Measurements from ENCODE around the gene ZCCHC3. TPM values are rescaled to one million over a fixed set of nuclear protein-coding genes. Genes with fewer than 3 reads are reported as not detected.
"Not testable (repeated sequence)": the region's sequence is repeated elsewhere in the genome, so short reads cannot be mapped to it uniquely, and the experiment has no call there.

ZCCHC3 gene, protein sequence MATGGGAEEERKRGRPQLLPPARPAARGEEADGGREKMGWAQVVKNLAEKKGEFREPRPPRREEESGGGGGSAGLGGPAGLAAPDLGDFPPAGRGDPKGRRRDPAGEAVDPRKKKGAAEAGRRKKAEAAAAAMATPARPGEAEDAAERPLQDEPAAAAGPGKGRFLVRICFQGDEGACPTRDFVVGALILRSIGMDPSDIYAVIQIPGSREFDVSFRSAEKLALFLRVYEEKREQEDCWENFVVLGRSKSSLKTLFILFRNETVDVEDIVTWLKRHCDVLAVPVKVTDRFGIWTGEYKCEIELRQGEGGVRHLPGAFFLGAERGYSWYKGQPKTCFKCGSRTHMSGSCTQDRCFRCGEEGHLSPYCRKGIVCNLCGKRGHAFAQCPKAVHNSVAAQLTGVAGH
- 10.4 TPM for total RNA-seq
- long read RNA-seq, transcript ZCCHC3-201 (1 exons, 3,354 nt), result major isoform, 55 of 55 reads
- long read RNA-seq, partial matches to known transcripts, result 0 of 55 reads
- long read RNA-seq, other reads (novel, unspliced or antisense), result 0 of 55 reads

DNA sequence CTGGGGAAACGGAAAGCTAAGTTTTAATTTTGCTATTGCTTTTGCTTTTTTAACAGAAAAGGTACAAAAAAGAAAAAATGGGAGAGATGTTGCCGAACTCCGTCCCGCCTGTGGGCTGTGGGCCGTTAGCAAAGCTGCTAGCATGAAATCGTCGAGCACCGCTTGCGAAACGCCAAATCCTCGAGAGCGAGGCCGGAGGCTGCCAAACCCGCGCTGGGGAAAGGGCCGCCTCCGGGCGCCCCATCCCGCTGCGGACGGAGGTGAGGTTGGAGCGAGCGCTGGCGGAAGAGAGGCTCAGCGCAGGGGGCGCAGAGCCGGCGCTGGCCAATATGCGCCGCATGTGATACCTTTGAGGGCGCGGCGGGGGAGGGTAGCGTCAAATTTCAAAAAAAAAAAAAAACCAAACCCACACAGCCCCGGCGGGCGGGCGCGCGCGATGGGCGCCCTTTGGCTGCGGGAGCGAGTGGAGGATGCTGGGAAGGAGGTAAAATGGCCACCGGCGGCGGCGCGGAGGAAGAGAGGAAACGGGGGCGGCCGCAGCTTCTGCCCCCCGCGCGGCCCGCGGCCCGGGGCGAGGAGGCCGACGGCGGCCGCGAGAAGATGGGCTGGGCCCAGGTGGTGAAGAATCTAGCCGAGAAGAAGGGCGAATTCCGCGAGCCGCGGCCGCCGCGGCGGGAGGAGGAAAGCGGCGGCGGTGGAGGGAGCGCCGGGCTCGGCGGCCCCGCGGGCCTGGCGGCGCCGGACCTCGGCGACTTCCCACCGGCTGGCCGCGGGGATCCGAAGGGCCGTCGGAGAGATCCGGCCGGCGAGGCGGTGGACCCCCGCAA lies at the start of gene ZCCHC3:
Gene ZCCHC3 (plus strand): TSS at position 473 of the 827 bp plus-strand sequence. CDS start 17 bp downstream, at position 490.
- peak; percentile 92 for DNase-seq (ENCODE audit: low spot score)
- intact Hi-C loops (cut with DNase I), result loop anchor here (2.0 kb wide), 1 partner anchor 29 kb away; no protein-coding TSS in a partner anchor

DNA sequence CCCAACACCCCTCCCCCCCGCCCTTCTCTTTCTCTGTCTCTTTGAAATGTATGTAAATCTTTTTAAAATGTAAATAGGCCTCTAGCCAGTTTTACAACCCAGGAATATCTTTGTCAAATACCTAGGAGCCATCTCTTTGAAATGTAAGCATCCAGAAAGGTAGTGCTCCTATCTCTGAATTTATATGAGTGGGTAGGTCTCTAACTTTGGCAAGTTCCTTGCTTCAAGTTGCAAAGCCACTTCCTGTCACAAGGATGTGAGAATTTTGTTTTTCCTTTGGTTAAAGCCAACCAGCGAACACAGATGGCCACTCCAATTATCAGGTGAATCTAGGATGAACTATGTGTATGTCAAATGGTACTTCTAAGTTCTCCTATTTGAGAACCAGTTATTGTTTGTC lies 46.0 kb upstream of the ZCCHC3 start:
- intact Hi-C loops (cut with DNase I), result no loop called here
- no peak for DNase-seq (ENCODE audit: low spot score)

DNA sequence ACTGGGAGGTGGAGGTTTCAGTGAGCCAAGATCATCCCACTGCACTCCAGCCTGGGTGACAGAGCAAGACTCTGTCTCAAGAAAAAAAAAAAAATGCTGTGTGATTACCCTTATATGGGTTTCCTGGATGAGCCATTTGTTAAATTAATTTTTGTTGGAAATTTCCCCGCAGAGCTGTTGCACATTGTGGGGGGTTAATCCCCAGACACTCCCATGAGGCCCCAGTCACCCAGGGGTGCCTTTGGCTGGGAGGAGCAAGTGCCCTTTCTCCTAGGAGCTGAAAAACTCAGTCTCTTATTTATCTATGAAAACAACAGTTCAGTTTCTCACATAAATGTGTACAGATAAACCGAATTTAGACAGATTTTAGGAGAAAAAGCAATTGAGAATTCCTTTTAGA lies 44.6 kb upstream of the ZCCHC3 start:
- intact Hi-C loops (cut with DNase I), result no loop called here
- no peak for DNase-seq (ENCODE audit: low spot score)

DNA sequence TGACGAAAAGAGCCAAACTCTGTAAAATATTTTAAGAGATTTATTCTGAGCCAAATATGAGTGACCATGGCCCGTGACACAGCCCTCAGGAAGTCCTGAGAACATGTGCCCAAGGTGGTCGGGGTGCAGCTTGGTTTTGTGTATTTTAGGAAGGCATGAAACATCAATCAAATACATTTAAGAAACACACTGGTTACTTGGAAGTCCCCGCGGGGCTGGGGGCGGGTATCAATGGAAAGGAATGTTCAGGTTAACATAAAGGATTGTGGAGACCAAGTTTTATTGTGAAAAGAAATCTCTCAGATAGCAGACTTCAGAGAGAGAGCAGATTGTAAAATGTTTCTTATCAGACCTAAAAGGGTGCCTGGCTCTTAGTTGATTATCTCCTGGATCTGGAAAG lies 43.9 kb upstream of the ZCCHC3 start:
- intact Hi-C loops (cut with DNase I); DNase-seq (ENCODE audit: low spot score): not testable (repeated sequence)

DNA sequence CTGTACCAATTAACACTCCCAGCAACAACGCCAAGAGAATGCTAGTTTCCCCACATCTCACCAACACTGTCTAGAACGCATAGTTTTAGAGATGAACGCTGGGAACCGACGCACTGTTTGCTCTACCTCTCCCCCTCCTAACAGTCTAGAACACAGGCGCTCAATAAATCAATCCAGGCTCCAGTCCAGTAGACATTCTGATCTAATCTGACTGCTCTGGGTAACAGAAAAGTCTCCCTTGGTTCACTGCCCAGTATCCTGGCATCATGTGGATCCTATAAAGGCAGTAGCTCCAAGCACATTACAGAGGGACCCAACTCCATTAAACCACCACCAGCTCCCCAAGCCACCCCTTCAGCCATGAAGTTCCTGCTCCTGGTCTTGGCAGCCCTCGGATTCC lies 40.0 kb upstream of the ZCCHC3 start, which contains the start of gene DEFB132:
Gene DEFB132 (plus strand): TSS at position 306 of the 400 bp plus-strand sequence. CDS start 55 bp downstream, at position 361.
- DNase-seq (ENCODE audit: low spot score), result no peak
- intact Hi-C loops (cut with DNase I), result no loop called here

DNA sequence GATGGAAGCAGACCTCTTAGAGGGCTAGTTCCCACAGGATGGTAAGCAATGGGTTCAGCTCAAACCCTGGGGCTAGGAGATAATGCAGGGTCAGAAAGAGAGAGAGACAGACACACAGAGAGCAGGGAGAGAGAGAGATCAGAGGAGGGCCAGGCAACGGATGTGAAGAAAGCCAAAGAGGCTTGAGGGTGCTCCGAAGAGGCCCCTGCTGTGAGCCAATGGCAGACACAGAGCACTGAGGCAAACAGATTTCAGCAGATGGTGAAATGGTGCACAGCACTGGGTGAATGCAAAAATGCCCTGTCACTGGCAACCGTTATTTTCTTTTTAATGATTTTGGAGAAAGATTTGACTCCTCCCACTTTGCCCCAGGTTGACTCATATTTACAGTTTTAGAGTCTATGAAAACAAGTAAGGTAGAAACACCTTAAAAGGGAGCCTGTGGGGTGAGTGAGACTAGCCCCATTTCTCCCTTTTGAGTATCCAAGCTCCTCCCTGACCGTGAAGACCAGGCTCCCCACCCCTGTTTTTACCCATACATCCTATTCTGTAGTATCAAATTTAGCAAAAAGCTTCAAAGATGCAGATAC lies 39.0 kb upstream of the ZCCHC3 start:
- DNase-seq (ENCODE audit: low spot score), result no peak
- intact Hi-C loops (cut with DNase I), result no loop called here

DNA sequence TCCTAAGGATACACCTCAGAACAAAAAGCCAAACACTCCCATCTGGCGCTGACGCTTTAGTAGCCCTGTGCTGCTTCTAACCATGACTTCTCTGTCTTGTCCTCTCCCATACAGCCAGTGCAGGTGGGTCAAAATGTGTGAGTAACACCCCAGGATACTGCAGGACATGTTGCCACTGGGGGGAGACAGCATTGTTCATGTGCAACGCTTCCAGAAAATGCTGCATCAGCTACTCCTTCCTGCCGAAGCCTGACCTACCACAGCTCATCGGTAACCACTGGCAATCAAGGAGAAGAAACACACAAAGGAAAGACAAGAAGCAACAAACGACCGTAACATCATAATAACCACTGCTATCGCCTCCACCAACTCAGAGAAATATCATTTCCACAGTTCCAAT lies 38.4 kb upstream of the ZCCHC3 start:
- intact Hi-C loops (cut with DNase I), result no loop called here
- no peak for DNase-seq (ENCODE audit: low spot score)

DNA sequence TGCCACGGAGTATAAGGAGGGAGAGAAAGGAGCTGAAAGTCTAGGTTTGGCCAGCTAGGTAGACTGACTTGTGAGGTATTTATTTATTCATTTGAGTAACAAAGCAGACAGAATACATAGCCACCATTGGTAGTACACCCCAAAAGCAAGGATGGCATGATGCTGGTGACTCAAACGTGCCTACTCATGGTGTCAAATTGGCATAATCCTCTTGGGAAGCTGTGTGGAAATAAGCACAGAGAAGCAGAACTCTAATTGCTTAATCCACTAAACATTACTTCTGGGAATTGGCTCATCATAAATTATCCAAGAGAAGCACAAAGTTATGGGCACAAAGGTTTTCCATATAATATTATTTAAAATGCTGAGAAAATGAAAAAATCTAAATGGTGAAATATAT lies 37.4 kb upstream of the ZCCHC3 start:
- no peak for DNase-seq (ENCODE audit: low spot score)
- intact Hi-C loops (cut with DNase I), result no loop called here

DNA sequence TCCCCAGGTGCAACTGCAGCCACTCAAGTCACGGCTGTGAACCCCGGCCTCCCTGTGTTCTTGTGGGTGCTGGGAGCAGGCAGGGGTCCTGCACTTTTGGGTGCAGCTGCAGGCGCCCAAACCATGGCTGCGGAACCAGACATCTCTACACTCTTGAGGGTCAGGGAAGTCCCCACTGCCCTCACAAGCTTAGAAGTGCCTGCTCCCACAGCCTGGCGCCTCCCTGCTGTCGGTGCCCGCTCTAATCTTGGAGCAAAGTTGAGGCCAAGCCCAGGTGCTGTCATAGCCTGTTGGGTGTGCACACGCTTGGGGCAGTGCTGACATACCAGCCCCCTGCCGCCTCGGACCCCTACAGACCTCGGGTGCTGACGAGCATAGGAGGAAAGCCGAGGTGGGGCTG lies 33.7 kb upstream of the ZCCHC3 start:
- intact Hi-C loops (cut with DNase I), result no loop called here
- DNase-seq (ENCODE audit: low spot score), result no peak

DNA sequence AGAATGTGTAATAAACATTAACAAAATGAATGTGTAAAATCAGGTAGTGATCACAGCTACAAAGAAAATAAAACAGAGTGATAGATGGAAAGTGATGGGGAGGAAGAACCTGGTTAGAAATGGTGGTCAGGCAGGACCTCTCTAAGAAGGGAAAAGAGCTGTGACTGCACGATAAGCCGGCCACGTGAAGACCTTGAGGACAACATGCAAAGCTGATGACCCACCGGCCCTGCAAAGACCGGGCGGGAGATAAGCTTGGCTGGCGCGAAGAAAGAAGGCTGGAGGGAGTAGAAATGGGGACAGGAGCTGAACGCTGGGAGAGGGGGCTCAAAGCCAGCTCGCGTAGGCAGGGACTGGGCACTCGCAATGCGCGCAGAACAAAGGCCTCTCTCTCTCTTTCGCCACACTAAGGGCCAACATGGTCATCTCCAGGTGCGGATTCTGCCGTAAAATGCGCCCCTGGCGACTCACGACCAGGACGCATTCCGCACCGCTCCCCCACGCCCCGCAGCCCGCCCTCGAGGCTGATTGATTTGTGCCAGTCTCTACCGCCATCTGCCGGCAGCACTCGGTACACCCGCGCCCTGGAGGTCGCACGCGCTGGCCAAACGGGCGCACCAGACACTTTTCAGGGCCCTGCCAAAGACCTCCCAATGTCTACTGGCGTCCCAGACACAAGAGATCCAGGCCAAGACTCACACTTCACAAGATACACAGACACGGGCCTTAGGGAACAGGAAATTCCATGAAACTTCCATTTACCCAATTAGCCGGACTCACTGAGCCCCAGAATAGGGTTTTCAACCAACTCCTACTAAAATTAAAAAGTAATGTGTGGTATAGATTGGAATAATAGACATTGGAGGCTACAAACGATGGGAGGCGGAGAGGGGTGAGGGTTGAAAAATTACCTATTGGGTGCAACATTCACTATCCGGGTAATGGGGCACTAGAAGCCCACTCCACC lies 30.5 kb upstream of the ZCCHC3 start:
- peak; percentile 87 for DNase-seq (ENCODE audit: low spot score)
- intact Hi-C loops (cut with DNase I), result loop anchor here (5.0 kb wide), 1 partner anchor 55 kb away; no protein-coding TSS in a partner anchor

DNA sequence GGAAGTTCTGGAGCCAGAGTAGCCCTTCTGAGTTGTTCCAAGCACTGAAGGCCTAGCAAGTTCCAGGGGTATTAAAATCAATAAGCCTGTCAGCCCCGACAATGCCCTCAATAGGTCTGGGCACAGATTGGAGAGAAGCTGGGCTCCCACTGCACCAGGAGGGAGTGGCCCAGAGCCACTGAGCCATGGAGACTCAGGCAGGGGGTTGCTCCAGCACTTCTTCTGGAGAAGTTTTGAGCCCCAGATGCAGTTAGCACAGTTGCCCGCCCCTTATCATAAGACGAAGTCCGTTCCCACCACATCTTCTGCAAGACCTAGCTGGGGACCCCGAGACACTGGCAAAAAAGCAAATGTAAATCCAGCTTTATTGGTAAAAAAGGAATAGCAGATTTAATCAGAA lies 26.9 kb upstream of the ZCCHC3 start:
- intact Hi-C loops (cut with DNase I), result loop anchor here (10.0 kb wide), 1 partner anchor 64 kb away; no protein-coding TSS in a partner anchor
- DNase-seq (ENCODE audit: low spot score), result no peak

DNA sequence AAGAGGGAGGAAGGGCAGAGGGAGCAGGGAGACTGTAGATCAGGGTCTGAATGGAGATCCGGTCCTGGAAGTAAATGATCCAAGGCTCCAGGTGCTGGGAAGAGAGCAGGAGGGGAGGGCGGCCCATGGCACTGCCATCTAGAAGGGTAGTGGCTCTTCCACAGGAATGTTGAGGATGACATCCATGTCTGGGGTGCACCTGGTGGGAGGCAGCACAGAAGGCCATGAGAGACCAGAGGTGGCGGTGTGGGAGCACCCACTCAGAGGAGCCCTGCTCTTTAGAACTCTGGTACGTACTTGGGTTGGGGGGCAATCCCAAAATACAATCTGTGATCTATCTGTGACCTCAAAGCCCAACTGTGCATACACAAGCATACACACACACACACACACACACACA lies 26.3 kb upstream of the ZCCHC3 start:
- DNase-seq (ENCODE audit: low spot score), result no peak
- intact Hi-C loops (cut with DNase I), result loop anchor here (10.0 kb wide), 1 partner anchor 64 kb away; no protein-coding TSS in a partner anchor

DNA sequence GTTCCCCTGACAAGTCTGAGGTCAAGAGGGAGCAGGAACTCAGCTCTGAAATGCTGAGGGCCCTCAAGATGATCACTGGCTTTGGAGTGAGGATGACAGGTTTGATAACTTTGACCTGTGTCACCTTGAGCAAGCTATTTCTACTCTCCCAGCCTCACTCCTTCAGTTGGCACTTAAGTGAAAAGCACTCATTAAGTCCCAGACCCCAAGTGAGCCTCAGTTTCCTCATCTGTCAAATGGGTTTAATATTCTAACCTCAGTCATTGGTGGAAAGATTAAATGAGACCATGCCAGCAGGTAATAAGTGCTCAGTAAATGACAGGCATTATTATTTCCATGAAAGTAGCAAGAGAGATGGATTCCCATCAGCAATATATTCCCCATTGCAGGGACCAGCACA lies 25.8 kb upstream of the ZCCHC3 start:
- intact Hi-C loops (cut with DNase I), result loop anchor here (10.0 kb wide), 1 partner anchor 63 kb away; no protein-coding TSS in a partner anchor
- no peak for DNase-seq (ENCODE audit: low spot score)

DNA sequence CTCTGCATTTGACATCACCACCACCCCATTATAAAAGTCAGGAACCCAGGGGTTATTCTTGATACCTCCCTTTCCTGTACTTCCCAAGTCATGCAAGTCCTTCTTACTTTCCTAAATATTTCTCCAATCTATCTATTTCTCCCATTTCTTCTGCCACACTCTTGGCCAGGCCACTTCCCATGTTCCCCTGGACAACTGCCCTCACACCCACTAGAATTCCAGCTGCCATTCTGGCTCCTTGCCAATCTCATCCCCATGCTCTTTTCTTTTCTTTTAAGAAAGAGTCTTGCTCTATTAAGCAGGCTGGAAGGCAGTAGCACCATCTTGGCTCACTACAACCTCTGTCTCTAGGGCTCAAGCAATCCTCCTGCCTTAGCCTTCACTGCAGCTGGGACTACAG lies 24.7 kb upstream of the ZCCHC3 start:
- intact Hi-C loops (cut with DNase I), result loop anchor here (10.0 kb wide), 1 partner anchor 62 kb away; no protein-coding TSS in a partner anchor
- no peak for DNase-seq (ENCODE audit: low spot score)

DNA sequence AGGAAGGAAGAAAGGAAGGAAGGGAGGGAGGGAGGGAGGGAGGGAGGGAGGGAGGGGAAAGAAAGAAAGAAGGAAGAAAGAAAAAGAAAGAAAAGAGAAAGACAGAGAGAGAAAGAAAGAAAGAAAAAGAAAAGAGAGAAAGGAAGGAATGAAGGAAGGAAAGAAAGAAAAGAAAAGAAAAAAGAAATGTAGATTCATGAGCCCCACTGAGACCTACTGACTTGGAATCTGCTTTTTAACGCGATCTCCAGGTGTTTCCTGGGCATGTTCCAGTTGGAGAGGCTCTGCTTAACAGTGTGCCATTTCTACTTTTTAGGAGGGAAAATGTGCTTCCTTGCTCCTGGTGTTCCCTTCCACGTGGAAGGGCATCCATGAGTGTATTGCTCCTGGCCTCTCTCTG lies 23.5 kb upstream of the ZCCHC3 start:
- intact Hi-C loops (cut with DNase I), result loop anchor here (10.0 kb wide), 1 partner anchor 61 kb away; no protein-coding TSS in a partner anchor
- no peak for DNase-seq (ENCODE audit: low spot score)

DNA sequence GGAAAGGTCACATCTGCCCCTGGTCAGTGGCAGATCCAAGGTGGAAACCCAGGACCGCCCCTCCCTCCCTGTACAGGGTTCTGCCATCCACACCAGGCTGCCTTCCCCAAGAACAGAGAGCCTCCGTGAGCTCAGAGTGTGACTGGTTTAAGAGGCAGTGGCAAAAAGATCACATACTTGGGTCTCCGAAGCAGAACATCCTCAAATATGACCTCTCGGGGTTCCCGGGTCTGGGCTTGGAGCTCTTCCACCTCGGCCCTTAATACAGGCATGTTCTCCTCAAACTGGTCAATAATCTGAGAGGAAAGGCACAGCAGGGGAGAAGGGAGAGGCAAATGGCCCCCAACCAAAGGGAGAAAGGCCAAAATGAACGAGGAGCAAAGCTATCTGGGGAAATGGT lies 21.6 kb upstream of the ZCCHC3 start:
- peak; percentile 67 for DNase-seq (ENCODE audit: low spot score)
- intact Hi-C loops (cut with DNase I), result loop anchor here (10.0 kb wide), 1 partner anchor 59 kb away; no protein-coding TSS in a partner anchor

DNA sequence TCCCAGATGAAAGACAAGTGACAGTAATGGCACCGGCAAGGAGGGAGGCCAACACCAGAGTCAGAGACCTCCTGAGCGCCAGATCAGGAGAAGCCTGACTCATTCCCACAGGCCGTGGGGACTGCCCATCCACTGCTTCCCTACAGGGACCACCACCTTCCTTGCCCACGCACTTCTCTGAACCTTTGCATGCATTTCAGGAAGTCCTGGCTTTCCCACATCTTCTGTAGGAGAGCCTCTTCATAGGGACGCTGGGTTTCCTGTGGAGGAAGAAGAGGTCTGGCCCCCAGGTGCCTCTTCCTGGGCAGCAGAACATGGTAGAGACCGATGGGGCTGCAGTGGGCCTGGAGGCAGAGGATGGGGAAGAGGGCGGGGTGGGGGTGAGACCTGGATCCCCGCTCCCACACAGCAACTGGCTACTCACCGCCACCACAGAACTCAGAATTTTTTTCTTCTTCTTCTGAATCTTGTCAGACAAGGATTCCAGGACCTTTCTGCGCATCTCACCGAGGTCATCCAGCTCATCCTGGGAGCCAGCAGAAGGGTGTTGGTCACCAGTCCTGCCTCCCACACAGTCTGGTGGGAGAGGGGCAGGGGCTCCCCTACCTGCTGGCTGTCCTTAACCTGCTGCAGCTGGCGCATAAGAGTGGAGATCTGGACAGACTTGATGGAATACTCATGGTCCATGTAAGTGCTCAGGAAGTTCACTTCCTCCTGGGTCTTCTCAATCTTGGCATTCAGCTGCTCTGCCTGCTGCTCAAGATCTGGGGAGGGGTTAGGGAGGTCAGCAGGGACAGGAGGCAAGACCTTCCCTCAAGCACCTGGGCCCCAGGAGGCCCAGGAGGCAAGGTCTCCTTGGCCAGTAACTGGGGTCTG lies 20.5 kb upstream of the ZCCHC3 start:
- intact Hi-C loops (cut with DNase I), result loop anchor here (10.0 kb wide), 1 partner anchor 58 kb away; no protein-coding TSS in a partner anchor

DNA sequence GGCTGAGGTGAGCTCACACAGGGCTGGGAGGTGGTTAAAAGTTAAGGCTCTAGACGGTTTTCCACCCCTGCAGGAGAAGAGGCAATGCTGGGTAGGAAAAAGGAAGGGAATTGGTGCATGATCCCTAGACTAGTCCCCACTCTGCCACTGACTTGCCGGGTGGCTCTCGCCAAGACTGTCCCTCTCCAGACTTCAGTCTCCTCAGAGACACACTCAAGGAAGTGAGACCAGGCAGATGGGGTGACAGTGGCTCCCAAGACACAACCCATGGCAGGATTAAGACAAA lies 19.9 kb upstream of the ZCCHC3 start:
- DNase-seq (ENCODE audit: low spot score), result no peak
- intact Hi-C loops (cut with DNase I), result loop anchor here (10.0 kb wide), 1 partner anchor 57 kb away; no protein-coding TSS in a partner anchor

More for the DNA sequence above, 20.5 kb upstream of the ZCCHC3 start:
- DNase-seq (ENCODE audit: low spot score), result peak; percentile 57
